ENCODE measurements around the gene TAS2R38.

TAS2R38 gene

GRCh38 chr7:141975806-141976523, 2.4 kb upstream of the TAS2R38 start:
- peak; percentile 73 for DNase-seq

DNA sequence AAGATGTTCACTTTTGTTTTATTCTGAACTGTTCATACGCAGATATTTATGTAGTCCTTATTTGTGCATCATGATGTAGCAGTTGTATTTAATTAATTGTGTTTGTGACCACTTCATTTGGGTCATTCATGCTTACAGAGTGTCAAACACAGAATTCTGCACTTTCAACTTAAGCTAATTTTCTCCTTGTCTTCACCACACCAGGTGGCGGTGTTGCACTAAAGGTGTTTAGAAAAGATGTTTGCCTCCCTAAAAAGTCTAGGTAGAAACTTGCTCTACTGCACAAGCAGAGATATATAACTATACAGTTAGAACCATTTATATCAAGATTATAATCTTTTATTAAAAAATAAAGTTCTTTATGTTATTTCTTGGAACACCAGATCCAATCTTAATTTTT, 1.3 kb upstream of the TAS2R38 start:
- no peak for DNase-seq

DNA sequence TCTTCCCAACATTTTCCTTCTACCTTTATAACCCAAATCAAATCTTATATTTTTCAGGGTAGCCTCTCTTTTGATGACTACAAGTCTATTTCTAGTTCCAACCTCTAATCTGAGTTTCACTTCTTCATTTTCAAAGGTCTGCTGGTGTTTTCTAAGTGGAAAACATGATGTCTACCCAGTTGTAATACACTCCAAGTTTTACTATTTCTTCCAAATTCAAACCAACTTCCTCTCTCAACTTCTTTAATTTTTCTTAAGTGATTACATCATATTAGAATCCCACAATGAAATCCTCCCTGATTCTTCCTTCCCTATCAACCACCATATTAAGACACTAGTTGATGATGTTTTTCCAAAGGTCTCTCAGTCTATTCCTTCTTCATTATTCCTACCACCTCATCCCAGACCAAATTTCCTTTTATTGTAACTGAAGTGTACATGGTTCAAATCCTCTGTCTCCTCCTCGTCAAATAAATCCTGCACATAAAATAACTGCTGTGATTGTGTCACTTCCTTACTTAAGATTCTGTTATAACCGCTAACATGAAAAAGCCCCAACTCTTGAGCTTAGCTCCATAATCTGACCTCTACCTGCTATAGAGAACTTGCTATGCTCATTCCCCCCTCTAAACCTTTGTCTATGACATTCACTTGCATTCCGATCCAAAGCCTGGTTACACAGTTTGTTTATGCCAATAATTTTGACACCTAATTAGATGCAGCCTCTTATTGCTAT, 12.7 kb downstream of the TAS2R38 start:
- no peak for DNase-seq

DNA sequence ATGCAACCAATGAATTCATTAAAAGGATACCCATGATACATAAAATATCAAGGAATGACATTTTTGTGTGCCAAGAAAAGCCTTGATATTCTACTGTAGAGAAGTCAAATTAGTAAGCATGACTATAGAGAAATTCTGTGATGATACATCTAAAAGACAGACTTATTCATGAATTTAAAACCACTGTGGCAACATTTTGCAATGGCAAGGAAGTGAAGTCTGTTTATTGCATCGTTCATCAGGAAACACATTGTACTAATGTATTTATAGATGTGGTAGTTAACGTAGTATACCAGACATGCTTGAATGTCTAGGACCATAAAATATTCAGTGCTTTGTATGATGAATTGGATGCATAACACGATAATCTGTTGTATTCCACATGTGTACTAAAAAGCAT, 17.5 kb downstream of the TAS2R38 start:
- DNase-seq: no peak

DNA sequence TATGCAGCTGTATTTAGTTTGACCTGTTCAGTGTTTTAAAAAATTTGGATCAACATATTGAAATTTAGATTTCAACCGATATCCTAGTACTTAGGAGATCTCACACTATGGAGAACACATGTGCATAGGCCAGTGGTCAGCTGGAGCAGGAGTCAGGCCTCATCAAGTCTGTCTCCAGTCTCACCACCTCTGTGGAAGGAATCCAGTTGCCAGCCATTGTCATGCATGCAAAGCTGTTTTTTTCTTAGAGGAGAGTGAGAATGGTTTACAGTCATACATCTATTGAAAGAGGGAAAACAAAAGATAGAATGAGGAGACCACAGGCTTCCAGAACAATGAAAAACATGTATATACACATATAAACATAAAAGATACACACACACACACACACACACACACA, 19.2 kb downstream of the TAS2R38 start:
- DNase-seq: no peak

DNA sequence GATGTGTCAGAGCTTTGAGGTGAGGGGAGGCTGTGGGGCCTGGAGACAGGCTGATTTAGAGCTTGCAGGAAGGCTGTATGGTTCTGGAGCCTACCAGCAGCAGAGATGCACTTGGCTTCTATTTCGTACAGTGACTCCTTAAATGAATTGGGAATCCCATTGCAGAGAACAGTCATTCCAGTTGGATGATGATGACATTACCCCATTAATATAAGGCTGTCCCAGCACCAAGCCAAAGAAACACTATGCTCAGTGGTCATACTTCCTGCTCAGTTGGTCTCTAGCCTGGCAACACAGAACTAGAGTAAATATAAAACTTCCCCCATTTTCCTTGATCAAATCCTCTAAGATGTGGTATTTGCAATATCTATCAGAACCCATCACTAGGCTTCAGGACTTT, 21.1 kb downstream of the TAS2R38 start:
- DNase-seq: no peak

GRCh38 chr7:141950806-141951205, 22.8 kb downstream of the TAS2R38 start:
- DNase-seq: no peak

- DNase-seq: no peak
Measured at GRCh38 chr7:141949911-141950310, 23.7 kb downstream of the TAS2R38 start.

GRCh38 chr7:141949451-141949850, 24.1 kb downstream of the TAS2R38 start:
- DNase-seq: no peak

DNA sequence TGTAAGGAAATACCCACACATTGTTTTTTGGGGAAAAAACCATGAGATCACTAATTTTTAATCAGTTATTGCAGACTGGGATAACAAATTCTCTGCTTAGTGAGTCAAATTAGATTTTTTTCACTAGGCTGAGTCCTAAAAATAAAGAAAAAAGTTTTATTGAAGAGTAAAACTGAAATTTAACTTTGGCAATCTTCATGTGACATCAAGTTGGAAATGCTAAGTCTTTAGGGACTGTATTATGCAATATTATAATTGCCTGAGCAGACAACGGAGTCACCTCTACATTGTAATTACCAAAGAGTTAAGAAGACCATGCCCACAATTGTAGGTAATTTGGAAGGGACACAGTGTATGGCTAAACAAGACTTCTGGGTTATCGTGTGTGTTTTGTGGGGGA, 24.6 kb downstream of the TAS2R38 start:
- DNase-seq: no peak

DNA sequence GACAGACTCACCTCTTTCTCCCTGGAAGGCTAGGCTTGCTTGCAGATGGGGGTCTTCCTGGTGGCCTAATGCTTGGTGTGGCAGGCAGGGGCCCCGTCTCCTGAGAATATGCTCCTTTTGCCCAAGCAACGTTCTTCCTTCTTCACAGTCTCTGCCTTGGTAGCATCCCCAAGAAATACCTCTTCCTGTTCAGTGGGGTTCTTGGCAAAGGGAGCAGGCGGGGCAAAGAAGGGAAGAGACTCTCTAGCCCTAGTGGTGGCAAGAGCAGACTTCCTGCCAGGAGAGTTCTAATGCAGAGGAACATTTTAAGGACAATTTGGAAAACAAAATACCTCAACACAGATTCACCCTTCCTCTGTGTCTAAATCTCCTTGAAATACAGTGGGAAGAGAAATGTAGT, 26.8 kb downstream of the TAS2R38 start, which contains the start of gene CLEC5A:
Gene CLEC5A, minus strand, starts transcription at position 179 of the 400 bp plus-strand sequence. CDS start 682 bp downstream, outside the sequence.
- no peak for DNase-seq

- DNase-seq: no peak
Measured at GRCh38 chr7:141945356-141945755, 28.2 kb downstream of the TAS2R38 start.

GRCh38 chr7:141944811-141945210, 28.8 kb downstream of the TAS2R38 start:
- no peak for DNase-seq

- DNase-seq: no peak
Measured at GRCh38 chr7:141943846-141944245, 29.7 kb downstream of the TAS2R38 start.

- DNase-seq: no peak
Measured at GRCh38 chr7:141941075-141941474, 32.5 kb downstream of the TAS2R38 start.

DNA sequence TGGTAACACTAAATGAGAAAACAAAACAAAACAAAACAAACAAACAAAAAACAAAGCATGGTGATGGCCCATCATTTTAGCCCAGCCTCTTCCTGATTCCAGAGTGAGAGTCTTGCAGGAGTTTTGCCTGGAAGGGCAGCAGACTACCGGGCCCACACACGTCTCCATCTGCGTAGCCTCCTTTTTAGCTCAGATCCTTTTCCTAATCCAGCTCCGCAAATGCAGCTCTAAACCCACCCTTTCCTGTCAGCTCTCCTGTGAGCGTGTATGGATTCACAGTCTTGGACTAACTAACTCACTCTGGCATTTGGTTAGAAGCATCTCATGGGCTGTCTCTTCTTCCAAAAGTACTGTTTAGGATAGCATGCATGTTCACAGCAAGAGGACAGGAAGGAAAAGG, 43.4 kb downstream of the TAS2R38 start:
- no peak for DNase-seq

DNA sequence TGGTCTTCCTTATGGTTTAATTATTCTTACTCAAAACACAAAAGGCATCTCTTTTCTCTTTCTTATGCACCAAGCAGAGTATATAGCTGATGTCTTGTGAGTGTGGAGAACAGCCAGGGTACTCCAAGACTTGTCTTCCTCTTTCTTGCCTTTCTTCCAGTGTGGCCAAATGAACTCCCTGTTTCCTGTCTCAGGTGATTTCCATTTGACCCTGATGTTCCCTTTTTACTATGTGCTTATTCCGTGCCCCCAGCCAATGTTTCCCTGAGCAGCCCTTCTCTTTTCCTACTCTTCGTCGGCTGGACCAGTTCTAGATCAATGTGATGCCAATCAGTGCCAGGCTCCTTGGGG, 44.8 kb downstream of the TAS2R38 start:
- no peak for DNase-seq

DNA sequence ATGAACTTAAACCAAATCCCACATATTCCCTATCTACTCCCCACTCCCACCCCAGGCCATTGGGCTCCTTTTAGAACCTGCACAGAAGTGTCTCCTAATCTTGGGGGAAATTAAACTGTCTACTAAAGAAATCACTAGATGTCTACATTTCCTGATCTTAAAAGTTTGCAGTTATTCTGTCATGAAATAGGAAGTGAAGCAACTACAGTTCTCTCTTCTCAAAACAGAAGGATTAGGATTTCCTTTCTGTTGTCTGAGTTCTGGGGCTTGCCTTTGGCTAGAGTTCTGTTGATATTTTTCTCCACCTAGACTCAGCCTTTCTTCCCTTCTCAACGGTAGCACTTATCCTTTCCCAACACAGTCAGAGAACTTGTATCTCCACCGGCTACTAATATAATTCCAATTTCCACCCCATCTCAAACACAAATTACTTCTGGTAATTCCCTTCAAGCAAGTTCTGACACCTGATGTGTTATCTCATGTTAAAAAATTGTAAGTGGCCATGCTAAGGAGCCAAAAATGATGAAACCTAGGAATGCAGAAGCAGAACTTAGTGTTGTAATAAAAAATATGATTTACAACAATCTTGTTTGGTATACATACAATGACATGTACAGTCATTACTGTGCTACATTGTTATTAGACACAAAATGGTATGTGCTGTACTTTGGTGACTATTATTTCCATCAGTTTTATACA, 45.3 kb downstream of the TAS2R38 start:
- DNase-seq: no peak
